HFFc6 (cell line): Measurements from ENCODE around the gene RTN4RL1. TPM values are rescaled to one million over a fixed set of nuclear protein-coding genes. Genes with fewer than 3 reads are reported as not detected.

ENCODE experiments used
- DNase-seq: peaks from one replicate; pipeline ENCODE4 v3.0.0-alpha.2; 2018
- H3K27ac Mint-ChIP-seq: 2 replicates; pipeline ENCODE4 v1.8.0; 2020; ENCODE audit warnings: mild to moderate bottlenecking, mixed read lengths
- H3K27me3 Mint-ChIP-seq: 2 replicates; pipeline ENCODE4 v1.8.0; 2021; ENCODE audit warnings: mild to moderate bottlenecking, moderate library complexity, mixed read lengths; ENCODE audit not compliant: insufficient read depth
- H3K36me3 Mint-ChIP-seq: 2 replicates; pipeline ENCODE4 v1.8.0; 2021; ENCODE audit warnings: low read depth, mixed read lengths
- H3K4me1 Mint-ChIP-seq: 2 replicates; pipeline ENCODE4 v1.8.0; 2020; ENCODE audit warnings: low read depth, mixed read lengths
- H3K4me3 Mint-ChIP-seq: 2 replicates; pipeline ENCODE4 v1.8.0; 2020; ENCODE audit warnings: mild to moderate bottlenecking, moderate library complexity, mixed read lengths
- H3K9me3 Mint-ChIP-seq: 2 replicates; pipeline ENCODE4 v1.8.0; 2020; ENCODE audit warnings: mild to moderate bottlenecking, mixed read lengths
- CTCF ChIP-seq: fragments of 200-600 bp; sonication (generic); IDR thresholded peaks from 2 replicates; pipeline ENCODE4 v1.5.0; 2021; ENCODE audit warnings: antibody characterized with exemption, mild to moderate bottlenecking
- total RNA-seq, 6 experiments: library from RNA; stranded (reverse); fragmentation: NEBNext Ultra II Directional; extraction: Animal tissue kit (Norgen Biotek cat#: 25700); gene quantifications; 2 replicates in 1 of 6; 3 replicates in 5 of 6; pipeline ENCODE4 v1.2.3, GENCODE V29; 2021

The RTN4RL1 gene
- total RNA-seq, 6 experiments from 2014 or later = 0.33 to 0.60 (median 0.39) TPM

- no peaks in the 10 kb centered on the region; the same call in 1 of the 2 replicates for H3K9me3 Mint-ChIP-seq
- H3K27me3 Mint-ChIP-seq = peaks cover 45% of the 10 kb centered on the region
- no peak for TF ChIP-seq CTCF
- H3K4me1 Mint-ChIP-seq = peaks cover 73% of the 10 kb centered on the region
- no peak for DNase-seq
- peak overlapping the region; percentile 95 for H3K27ac Mint-ChIP-seq
- peaks cover 30% of the 10 kb centered on the region for H3K36me3 Mint-ChIP-seq
- H3K4me3 Mint-ChIP-seq = peak overlapping the region; percentile 9; the same call in 1 of the 2 replicates
Measured at GRCh38 chr17:2061441-2061958, 36.4 kb upstream of the RTN4RL1 start.

GRCh38 chr17:2060681-2061440 is 35.7 kb upstream of the RTN4RL1 start:
- Mint-ChIP-seq H3K36me3 (peaks cover 23% of the 10 kb centered on the region), H3K27me3 (peaks cover 40% of the 10 kb centered on the region), H3K27ac (peak overlapping the region; percentile 95), H3K9me3 (no peaks in the 10 kb centered on the region; the same call in 1 of the 2 replicates), H3K4me3 (peak overlapping the region; percentile 13; the same call in 1 of the 2 replicates), H3K4me1 (peaks cover 67% of the 10 kb centered on the region)
- TF ChIP-seq CTCF = no peak
- no peak for DNase-seq

GRCh38 chr17:2060385-2060658 is 35.2 kb upstream of the RTN4RL1 start:
- peaks cover 38% of the 10 kb centered on the region for H3K27me3 Mint-ChIP-seq
- TF ChIP-seq CTCF = no peak
- peaks cover 23% of the 10 kb centered on the region for H3K36me3 Mint-ChIP-seq
- H3K27ac Mint-ChIP-seq = peak overlapping the region; percentile 95
- no peaks in the 10 kb centered on the region; the same call in 1 of the 2 replicates for H3K9me3 Mint-ChIP-seq
- DNase-seq = no peak
- H3K4me3 Mint-ChIP-seq = peak overlapping the region; percentile 13; the same call in 1 of the 2 replicates
- H3K4me1 Mint-ChIP-seq = peaks cover 62% of the 10 kb centered on the region

GRCh38 chr17:2059547-2060384 is 34.6 kb upstream of the RTN4RL1 start:
- peaks cover 36% of the 10 kb centered on the region for H3K27me3 Mint-ChIP-seq
- no peaks in the 10 kb centered on the region; the same call in 1 of the 2 replicates for H3K9me3 Mint-ChIP-seq
- peaks cover 20% of the 10 kb centered on the region for H3K36me3 Mint-ChIP-seq
- TF ChIP-seq CTCF = no peak
- DNase-seq = no peak
- H3K4me3 Mint-ChIP-seq = peak overlapping the region; percentile 30; the same call in 1 of the 2 replicates
- peak overlapping the region; percentile 95 for H3K27ac Mint-ChIP-seq
- H3K4me1 Mint-ChIP-seq = peaks cover 56% of the 10 kb centered on the region

GRCh38 chr17:2058586-2059546 is 33.7 kb upstream of the RTN4RL1 start:
- H3K27me3 Mint-ChIP-seq = peaks cover 29% of the 10 kb centered on the region
- H3K36me3 Mint-ChIP-seq = peaks cover 15% of the 10 kb centered on the region
- TF ChIP-seq CTCF = peak; percentile 89
- H3K4me1 Mint-ChIP-seq = peaks cover 47% of the 10 kb centered on the region
- peak overlapping the region; percentile 95 for H3K27ac Mint-ChIP-seq
- H3K9me3 Mint-ChIP-seq = no peaks in the 10 kb centered on the region; the same call in 1 of the 2 replicates
- DNase-seq = peak; percentile 63
- peak overlapping the region; percentile 60 for H3K4me3 Mint-ChIP-seq
